ENCODE data around the gene IFI35. TPM values are rescaled to one million over a fixed set of nuclear protein-coding genes. Genes with fewer than 3 reads are reported as not detected.

Gene IFI35
- total RNA-seq, 6 donors from 2014 or later, result 17.8 to 69.0 (median 45.4) TPM

DNA sequence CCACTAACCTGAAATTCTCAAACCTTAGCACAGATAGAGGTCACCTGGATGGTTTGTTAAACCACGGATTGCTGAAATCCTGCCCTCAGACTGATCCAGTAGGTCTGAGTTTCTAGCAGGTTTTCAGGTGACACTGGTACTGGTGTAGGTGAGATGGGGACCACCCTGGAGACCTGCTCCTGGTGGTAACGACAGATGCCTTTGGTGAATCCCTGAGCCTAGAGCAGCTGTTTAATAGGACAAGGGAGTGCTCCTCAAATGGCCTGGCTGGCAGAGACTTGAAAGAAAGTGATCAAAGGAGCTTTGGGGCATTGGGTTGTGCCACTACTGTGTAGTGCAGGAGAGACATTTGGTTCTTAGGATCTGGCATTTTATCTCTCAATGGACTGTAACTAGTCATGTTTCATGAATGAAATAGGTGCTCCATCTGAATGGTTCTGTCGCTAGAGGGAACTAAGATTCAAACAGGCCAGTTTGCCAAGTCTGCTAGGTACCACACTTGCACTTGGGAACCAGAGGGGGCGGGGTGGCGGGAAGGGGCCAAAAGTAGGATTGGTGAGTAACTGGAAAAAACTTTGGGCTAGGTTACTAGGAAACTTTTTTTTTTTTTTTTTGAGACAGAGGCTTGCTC is 2.9 kb upstream of the IFI35 start:
- Histone ChIP-seq H3K4me1 (peaks cover 31 to 46% (median 37%) of the 10 kb centered on the region in 4 donors), H3K4me3 (no peak overlapping the region), H3K36me3 (peaks cover 18 to 53% (median 45%) of the 10 kb centered on the region in 4 donors), H3K27me3 (no peaks in the 10 kb centered on the region), H3K27ac (no peak overlapping the region), H3K9me3 (no peaks in the 10 kb centered on the region)
- no peak for ATAC-seq (ENCODE audit: low FRiP score in 2 of 2)
- TF ChIP-seq, protein P1, sequence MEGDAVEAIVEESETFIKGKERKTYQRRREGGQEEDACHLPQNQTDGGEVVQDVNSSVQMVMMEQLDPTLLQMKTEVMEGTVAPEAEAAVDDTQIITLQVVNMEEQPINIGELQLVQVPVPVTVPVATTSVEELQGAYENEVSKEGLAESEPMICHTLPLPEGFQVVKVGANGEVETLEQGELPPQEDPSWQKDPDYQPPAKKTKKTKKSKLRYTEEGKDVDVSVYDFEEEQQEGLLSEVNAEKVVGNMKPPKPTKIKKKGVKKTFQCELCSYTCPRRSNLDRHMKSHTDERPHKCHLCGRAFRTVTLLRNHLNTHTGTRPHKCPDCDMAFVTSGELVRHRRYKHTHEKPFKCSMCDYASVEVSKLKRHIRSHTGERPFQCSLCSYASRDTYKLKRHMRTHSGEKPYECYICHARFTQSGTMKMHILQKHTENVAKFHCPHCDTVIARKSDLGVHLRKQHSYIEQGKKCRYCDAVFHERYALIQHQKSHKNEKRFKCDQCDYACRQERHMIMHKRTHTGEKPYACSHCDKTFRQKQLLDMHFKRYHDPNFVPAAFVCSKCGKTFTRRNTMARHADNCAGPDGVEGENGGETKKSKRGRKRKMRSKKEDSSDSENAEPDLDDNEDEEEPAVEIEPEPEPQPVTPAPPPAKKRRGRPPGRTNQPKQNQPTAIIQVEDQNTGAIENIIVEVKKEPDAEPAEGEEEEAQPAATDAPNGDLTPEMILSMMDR (IDR thresholded peaks at IDR 0.05), result no peak
- no peak for TF ChIP-seq EP300 (IDR thresholded peaks at IDR 0.05)
- TF ChIP-seq POLR2A (IDR thresholded peaks at IDR 0.05), result no peak
- no peak for TF ChIP-seq POLR2AphosphoS5 (IDR thresholded peaks at IDR 0.05)
- DNase-seq, result no peak
- 84 to 88% methylated on average over 5 of the region's 5 CpGs for WGBS, 2 donors

DNA sequence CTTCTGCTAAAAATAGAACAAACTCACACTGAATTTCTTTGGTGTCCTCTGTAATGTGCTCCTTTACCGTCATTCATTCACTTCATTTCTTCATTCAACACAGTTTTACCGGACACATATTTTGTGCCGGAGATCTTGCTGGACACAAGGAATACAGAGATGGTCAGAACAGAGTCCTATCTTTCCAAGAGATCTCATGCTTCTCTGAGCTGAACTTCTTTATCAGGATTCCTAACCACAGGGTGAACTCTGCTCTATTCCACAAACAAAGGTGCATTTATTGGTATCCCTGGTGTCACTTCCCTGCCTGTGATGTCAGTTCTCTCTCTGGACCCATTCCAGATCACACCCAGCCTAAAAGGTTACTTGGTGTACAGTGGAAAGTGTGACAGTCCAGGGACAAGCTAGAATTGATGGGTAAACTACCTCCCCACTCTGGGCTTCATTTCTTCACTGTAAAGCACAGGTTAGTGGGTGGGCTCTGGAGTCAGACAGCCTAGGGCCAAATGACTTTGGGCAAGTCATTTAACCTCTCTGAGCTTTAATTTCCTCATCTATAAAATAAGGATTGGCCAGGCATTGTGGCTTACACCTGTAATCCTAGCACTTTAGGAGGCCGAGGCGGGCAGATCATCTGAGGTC is 4.2 kb downstream of the IFI35 start:
- Histone ChIP-seq H3K4me1 (peaks cover 40 to 74% (median 60%) of the 10 kb centered on the region in 4 donors), H3K9me3 (no peaks in the 10 kb centered on the region), H3K4me3 (no peak overlapping the region), H3K36me3 (peaks cover 0 to 39% (median 25%) of the 10 kb centered on the region in 4 donors), H3K27ac (peak overlapping the region in 3 of 4 donors; percentile 8 to 85 (median 58)), H3K27me3 (no peaks in the 10 kb centered on the region)
- WGBS, 2 donors, result 89 to 93% methylated on average over 5 of the region's 5 CpGs
- ATAC-seq (ENCODE audit: low FRiP score in 2 of 2) (no peak), DNase-seq (no peak)
- TF ChIP-seq EP300 (IDR thresholded peaks at IDR 0.05), result no peak
- TF ChIP-seq POLR2A (IDR thresholded peaks at IDR 0.05), result no peak
- TF ChIP-seq, protein P1 (IDR thresholded peaks at IDR 0.05), result no peak
- TF ChIP-seq POLR2AphosphoS5 (IDR thresholded peaks at IDR 0.05), result no peak

DNA sequence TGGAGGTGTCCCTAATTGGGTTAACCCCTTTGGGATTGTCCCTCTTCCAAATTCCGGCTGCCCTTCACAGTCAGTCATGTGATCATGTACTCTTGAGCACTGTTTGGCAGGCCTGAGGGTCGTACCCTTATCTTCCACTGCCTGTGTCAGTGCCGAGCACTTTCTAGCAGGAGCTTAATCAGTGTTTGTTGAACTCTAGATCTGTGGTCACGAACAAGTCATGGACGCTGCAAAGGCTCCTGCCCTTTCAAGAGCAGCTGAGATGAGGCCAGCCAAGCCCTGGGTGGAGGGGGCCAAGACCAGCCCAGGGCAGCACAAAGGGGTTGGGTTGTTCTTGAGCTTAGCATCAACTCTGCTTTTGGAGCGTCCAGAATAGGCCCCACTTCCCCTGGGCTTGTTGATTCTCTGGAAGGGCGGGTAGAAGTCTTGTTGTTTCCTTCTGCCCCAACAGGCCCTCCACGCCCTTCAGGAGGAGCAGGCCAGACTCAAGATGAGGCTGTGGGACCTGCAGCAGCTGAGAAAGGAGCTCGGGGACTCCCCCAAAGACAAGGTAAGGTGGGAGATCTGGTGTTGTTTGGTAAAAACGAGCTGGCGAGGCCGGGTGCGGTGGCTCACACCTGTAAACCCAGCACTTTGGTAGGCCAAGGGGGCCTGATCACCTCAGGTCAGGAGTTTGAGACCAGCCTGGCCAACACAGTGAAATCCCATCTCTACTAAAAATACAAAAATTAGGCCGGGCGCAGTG is 5.3 kb downstream of the IFI35 start:
- Histone ChIP-seq H3K4me3 (no peak overlapping the region), H3K27me3 (no peaks in the 10 kb centered on the region), H3K4me1 (peaks cover 45 to 79% (median 69%) of the 10 kb centered on the region in 4 donors), H3K9me3 (no peaks in the 10 kb centered on the region), H3K27ac (peak overlapping the region in 3 of 4 donors; percentile 8 to 85 (median 58)), H3K36me3 (peaks cover 0 to 50% (median 34%) of the 10 kb centered on the region in 4 donors)
- DNase-seq, result no peak
- WGBS, 2 donors, result 73 to 77% methylated on average over 14 to 15 of the region's 15 CpGs
- no peak for ATAC-seq (ENCODE audit: low FRiP score in 2 of 2)
- no peak for TF ChIP-seq EP300 (IDR thresholded peaks at IDR 0.05)
- no peak for TF ChIP-seq POLR2AphosphoS5 (IDR thresholded peaks at IDR 0.05)
- TF ChIP-seq, protein P1 (IDR thresholded peaks at IDR 0.05), result no peak
- no peak for TF ChIP-seq POLR2A (IDR thresholded peaks at IDR 0.05)

DNA sequence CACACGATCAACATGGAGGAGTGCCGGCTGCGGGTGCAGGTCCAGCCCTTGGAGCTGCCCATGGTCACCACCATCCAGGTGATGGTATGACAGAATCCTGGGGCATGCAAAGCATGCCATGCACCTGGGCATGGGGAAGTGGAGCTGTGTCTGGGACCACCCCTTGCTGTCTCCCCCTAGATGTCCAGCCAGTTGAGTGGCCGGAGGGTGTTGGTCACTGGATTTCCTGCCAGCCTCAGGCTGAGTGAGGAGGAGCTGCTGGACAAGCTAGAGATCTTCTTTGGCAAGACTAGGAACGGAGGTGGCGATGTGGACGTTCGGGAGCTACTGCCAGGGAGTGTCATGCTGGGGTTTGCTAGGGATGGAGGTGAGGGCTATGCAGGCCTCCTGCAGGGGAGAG is 6.7 kb downstream of the IFI35 start:
- Histone ChIP-seq H3K27ac (peak overlapping the region in 3 of 4 donors; percentile 57 to 85 (median 77)), H3K9me3 (no peaks in the 10 kb centered on the region), H3K4me3 (no peak overlapping the region), H3K36me3 (peaks cover 0 to 64% (median 38%) of the 10 kb centered on the region in 4 donors), H3K27me3 (no peaks in the 10 kb centered on the region), H3K4me1 (peaks cover 40 to 77% (median 66%) of the 10 kb centered on the region in 4 donors)
- DNase-seq, result no peak
- no peak for ATAC-seq (ENCODE audit: low FRiP score in 2 of 2)
- 82 to 85% methylated on average over 7 to 8 of the region's 8 CpGs for WGBS, 2 donors
- no peak for TF ChIP-seq POLR2AphosphoS5 (IDR thresholded peaks at IDR 0.05)
- no peak for TF ChIP-seq POLR2A (IDR thresholded peaks at IDR 0.05)
- TF ChIP-seq, protein P1 (IDR thresholded peaks at IDR 0.05), result no peak

Measured in upper lobe of left lung (tissue), 6 donors.